Measurements from ENCODE around the gene SPEN.
"Not testable (repeated sequence)": the region's sequence is repeated elsewhere in the genome, so short reads cannot be mapped to it uniquely, and the experiment has no call there.

The SPEN gene

DNA sequence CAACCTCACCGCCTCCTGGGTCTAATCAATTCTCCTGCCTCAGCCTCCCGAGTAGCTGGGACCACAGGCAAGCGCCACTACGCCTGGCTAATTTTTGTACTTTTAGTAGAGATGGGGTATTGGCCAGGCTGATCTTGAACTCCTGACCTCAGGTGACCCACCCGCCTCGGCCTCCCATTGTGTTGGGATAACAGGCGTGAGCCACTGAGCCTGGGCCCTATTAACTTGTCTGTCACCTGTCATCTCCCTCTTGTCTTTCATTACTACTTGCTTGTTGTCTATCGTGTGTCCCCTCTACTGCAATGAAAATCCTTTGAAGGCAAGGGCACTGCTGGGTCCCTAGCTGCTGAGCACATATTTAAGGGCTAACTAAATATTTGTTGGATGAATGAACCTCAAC, 43.4 kb upstream of the SPEN start:
- DNase-seq (ENCODE audit: low spot score) = no peak
- ChIA-PET CTCF (interaction anchor here (0.7 to 1.5 kb wide), 6 partner anchors 11 to 224 kb away, joined by 3 to 8 read pairs (median 3); partner anchors contain the start of gene SPEN), POLR2A (ENCODE audit: low non-redundant PET) (no interaction called here)
- peak overlapping the region; percentile 24 for H3K27ac ChIP-seq
- TF ChIP-seq, protein P1, sequence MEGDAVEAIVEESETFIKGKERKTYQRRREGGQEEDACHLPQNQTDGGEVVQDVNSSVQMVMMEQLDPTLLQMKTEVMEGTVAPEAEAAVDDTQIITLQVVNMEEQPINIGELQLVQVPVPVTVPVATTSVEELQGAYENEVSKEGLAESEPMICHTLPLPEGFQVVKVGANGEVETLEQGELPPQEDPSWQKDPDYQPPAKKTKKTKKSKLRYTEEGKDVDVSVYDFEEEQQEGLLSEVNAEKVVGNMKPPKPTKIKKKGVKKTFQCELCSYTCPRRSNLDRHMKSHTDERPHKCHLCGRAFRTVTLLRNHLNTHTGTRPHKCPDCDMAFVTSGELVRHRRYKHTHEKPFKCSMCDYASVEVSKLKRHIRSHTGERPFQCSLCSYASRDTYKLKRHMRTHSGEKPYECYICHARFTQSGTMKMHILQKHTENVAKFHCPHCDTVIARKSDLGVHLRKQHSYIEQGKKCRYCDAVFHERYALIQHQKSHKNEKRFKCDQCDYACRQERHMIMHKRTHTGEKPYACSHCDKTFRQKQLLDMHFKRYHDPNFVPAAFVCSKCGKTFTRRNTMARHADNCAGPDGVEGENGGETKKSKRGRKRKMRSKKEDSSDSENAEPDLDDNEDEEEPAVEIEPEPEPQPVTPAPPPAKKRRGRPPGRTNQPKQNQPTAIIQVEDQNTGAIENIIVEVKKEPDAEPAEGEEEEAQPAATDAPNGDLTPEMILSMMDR (conservative IDR thresholded peaks at IDR 0.05; ENCODE audit: low read depth) = no peak

DNA sequence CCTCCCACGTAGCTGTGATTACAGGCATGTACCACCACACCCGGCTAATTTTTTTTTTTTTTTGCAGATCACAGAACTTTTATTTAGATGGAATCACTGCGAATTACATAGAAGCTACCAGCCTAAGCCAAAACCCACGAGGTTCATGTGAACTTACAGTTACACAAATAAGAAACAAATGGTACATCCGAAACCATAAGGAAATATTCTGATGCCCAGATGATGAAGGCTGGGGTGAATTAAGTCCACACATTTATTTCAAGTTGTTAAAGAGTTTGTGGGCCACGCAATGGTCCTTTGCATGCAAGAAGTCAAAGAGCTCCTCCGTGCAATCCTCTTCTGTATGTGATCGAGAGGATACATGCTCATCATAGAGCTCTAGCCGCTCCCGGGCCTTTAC, 40.4 kb upstream of the SPEN start:
- ChIA-PET POLR2A (ENCODE audit: low non-redundant PET) (no interaction called here), CTCF (interaction anchor here (0.6 to 1.3 kb wide), 2 partner anchors 15 to 272 kb away, joined by 3 to 4 read pairs; no protein-coding TSS in a partner anchor)
- H3K27ac ChIP-seq = no peak overlapping the region
- TF ChIP-seq, protein P1 (conservative IDR thresholded peaks at IDR 0.05; ENCODE audit: low read depth) = no peak
- DNase-seq (ENCODE audit: low spot score) = no peak

GRCh38 chr1:15807549-15807948, 40.0 kb upstream of the SPEN start, which contains the start of gene UQCRHL:
Gene UQCRHL (minus strand): TSS chr1:15807649. CDS start chr1:15807649, 0 bp downstream.
- H3K27ac ChIP-seq; DNase-seq (ENCODE audit: low spot score); POLR2A ChIA-PET (ENCODE audit: low non-redundant PET): not testable (repeated sequence)
- CTCF ChIA-PET = interaction anchor here (0.6 to 1.3 kb wide), 3 partner anchors 16 to 273 kb away, joined by 3 to 4 read pairs (median 4); no protein-coding TSS in a partner anchor

GRCh38 chr1:15808955-15809354, 38.6 kb upstream of the SPEN start:
- TF ChIP-seq, protein P1 (conservative IDR thresholded peaks at IDR 0.05; ENCODE audit: low read depth) = no peak
- no peak for DNase-seq (ENCODE audit: low spot score)
- ChIA-PET CTCF (interaction anchor here (0.7 kb wide), 1 partner anchor 27 kb away, joined by 6 read pairs; no protein-coding TSS in a partner anchor), POLR2A (ENCODE audit: low non-redundant PET) (no interaction called here)
- no peak overlapping the region for H3K27ac ChIP-seq

DNA sequence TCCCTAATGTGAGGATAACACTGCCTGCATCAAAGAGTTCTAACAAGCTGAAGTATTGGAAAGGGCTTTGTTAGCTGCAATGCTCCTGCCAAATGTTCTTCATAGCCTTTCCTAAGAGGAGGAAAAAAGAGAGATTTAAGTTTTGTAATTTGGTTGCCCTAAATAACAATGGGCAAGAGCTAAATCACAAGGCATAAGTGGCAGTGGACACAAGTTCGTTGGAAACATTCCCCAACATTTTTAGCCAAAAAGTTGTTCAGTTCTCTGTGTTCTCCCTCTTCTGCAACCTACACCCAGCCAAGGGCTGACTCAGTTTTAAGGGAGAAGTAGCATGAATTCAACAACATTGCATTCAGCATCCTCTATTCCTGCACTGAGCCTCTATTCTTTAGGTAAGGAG, 37.4 kb upstream of the SPEN start:
- no peak overlapping the region for H3K27ac ChIP-seq
- DNase-seq (ENCODE audit: low spot score) = no peak
- TF ChIP-seq, protein P1 (conservative IDR thresholded peaks at IDR 0.05; ENCODE audit: low read depth) = no peak
- ChIA-PET POLR2A (ENCODE audit: low non-redundant PET) (no interaction called here), CTCF (interaction anchor here (0.5 to 0.7 kb wide), 3 partner anchors 50 to 101 kb away, joined by 3 to 4 read pairs (median 4); no protein-coding TSS in a partner anchor)

GRCh38 chr1:15816674-15817073, 30.8 kb upstream of the SPEN start:
- TF ChIP-seq, protein P1 (conservative IDR thresholded peaks at IDR 0.05; ENCODE audit: low read depth) = no peak
- H3K27ac ChIP-seq = peak overlapping the region; percentile 74
- DNase-seq (ENCODE audit: low spot score) = no peak
- POLR2A ChIA-PET (ENCODE audit: low non-redundant PET) = no interaction called here
- CTCF ChIA-PET = interaction anchor here (0.6 to 1.6 kb wide), 5 partner anchors 14 to 1105 kb away, joined by 3 to 9 read pairs (median 4); partner anchors contain the start of gene CROCC

GRCh38 chr1:15820478-15820877, 27.0 kb upstream of the SPEN start:
- peak overlapping the region; percentile 35; the same call in 1 of the 2 replicates for H3K27ac ChIP-seq
- ChIA-PET CTCF (interaction anchor here (0.7 kb wide), 2 partner anchors 28 to 259 kb away, joined by 3 to 4 read pairs; no protein-coding TSS in a partner anchor), POLR2A (ENCODE audit: low non-redundant PET) (no interaction called here)
- DNase-seq (ENCODE audit: low spot score) = no peak
- TF ChIP-seq, protein P1 (conservative IDR thresholded peaks at IDR 0.05; ENCODE audit: low read depth) = no peak

Measured in RWPE1 (cell line).